Fibroblast of lung (primary cell): Measurements from ENCODE around the gene ZGLP1.

Source experiments
- EZH2 ChIP-seq: IDR thresholded peaks from 2 replicates; pipeline ENCODE4 v1.5.1; 2012; ENCODE audit warnings: low read length, control low read depth, mild to moderate bottlenecking; ENCODE audit errors: missing control alignments
- TF ChIP-seq, protein P1 (sequence below), 2 donors: IDR thresholded peaks in 1 of 2; conservative IDR thresholded peaks in 1 of 2; 1 replicate in 1 of 2; 2 replicates in 1 of 2; pipeline ENCODE4 v1.5.1; 2011 to 2012; ENCODE audit warnings: low read length in 2 of 2, control low read depth in 1 of 2, inconsistent platforms in 1 of 2, low read depth in 1 of 2, mild to moderate bottlenecking in 1 of 2

DNA sequence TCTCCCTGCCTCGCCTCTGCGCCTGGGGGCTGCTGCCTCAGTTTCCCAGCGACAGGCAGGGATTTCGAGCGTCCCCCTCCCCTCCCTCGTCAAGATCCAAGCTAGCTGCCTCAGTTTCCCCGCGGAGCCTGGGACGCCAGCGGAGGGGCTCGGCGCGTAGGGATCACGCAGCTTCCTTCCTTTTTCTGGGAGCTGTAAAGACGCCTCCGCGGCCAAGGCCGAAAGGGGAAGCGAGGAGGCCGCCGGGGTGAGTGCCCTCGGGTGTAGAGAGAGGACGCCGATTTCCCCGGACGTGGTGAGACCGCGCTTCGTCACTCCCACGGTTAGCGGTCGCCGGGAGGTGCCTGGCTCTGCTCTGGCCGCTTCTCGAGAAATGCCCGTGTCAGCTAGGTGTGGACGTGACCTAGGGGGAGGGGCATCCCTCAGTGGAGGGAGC lies 39.4 kb downstream of the ZGLP1 start:
- TF ChIP-seq, protein P1, sequence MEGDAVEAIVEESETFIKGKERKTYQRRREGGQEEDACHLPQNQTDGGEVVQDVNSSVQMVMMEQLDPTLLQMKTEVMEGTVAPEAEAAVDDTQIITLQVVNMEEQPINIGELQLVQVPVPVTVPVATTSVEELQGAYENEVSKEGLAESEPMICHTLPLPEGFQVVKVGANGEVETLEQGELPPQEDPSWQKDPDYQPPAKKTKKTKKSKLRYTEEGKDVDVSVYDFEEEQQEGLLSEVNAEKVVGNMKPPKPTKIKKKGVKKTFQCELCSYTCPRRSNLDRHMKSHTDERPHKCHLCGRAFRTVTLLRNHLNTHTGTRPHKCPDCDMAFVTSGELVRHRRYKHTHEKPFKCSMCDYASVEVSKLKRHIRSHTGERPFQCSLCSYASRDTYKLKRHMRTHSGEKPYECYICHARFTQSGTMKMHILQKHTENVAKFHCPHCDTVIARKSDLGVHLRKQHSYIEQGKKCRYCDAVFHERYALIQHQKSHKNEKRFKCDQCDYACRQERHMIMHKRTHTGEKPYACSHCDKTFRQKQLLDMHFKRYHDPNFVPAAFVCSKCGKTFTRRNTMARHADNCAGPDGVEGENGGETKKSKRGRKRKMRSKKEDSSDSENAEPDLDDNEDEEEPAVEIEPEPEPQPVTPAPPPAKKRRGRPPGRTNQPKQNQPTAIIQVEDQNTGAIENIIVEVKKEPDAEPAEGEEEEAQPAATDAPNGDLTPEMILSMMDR (conservative IDR thresholded peaks at IDR 0.05 in 1 of 2, IDR thresholded peaks at IDR 0.05 in 1 of 2; ENCODE audit: low read depth in 1 of 2, low read length in 2 of 2), result no peak
- no peak for TF ChIP-seq EZH2
